ENCODE data around the gene RPS6KA1. TPM values are rescaled to one million over a fixed set of nuclear protein-coding genes. Genes with fewer than 3 reads are reported as not detected.
A peak's percentile ranks its signal among the peaks of the same experiment; 100 is the strongest.

The RPS6KA1 gene
- polyA plus RNA-seq, 1 donor from 2014 or later = 152 TPM

DNA sequence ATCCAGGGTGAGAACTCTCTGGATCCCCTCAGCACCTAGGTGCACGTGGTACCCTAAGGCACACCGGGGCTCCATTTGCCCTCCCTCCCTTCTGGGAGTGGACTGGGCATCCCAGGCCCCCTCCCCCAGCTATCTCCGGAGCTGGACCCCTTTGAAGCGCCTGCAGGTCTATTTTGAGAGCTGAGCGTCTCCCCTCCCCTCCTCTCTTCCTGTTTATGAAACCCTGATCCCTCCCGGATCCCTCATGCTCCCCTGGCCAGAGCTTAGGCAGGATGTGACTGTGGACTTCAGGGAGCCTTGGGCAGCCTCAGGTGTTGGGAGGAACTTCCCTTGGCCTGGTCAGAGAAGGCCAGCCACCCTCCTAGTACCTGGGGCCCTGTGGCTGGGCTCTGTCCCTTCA, 10.2 kb downstream of the RPS6KA1 start:
- Mint-ChIP-seq H3K27me3 (no peaks in the 10 kb centered on the region), H3K36me3 (no peaks in the 10 kb centered on the region), H3K4me3 (peak overlapping the region in 3 of 4 donors; percentile 19 to 59 (median 55)), H3K27ac (peak overlapping the region; percentile 44 to 95 (median 86)), H3K4me1 (peaks cover 56 to 65% (median 62%) of the 10 kb centered on the region in 3 donors), H3K9me3 (peaks cover 0 to 1% (median 0%) of the 10 kb centered on the region in 3 donors)

DNA sequence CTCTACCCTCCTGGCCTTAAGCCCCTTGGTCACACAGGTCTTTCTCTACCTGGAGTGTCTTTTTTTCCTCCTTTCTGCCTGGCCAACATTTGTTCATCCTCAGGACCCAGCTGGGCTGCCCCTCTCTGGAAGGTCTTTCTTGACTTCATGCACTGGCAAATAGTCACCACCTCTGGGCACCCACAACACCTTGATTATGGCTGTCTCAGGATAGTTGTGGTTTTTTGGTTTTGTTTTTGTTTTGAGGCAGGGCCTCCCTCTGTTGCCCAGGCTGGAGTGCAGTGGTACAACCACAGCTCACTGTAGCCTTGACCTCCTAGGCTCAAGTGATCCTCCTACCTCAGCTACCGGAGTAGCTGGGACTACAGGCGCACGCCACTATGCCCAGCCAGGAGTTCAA, 10.8 kb downstream of the RPS6KA1 start:
- H3K36me3 Mint-ChIP-seq = no peaks in the 10 kb centered on the region
- peak overlapping the region; percentile 44 to 95 (median 86) for H3K27ac Mint-ChIP-seq
- H3K4me1 Mint-ChIP-seq = peaks cover 55 to 63% (median 63%) of the 10 kb centered on the region in 3 donors
- H3K4me3 Mint-ChIP-seq = peak overlapping the region in 3 of 4 donors; percentile 19 to 88 (median 59)
- H3K9me3 Mint-ChIP-seq = peaks cover 0 to 1% (median 0%) of the 10 kb centered on the region in 3 donors
- H3K27me3 Mint-ChIP-seq = no peaks in the 10 kb centered on the region

DNA sequence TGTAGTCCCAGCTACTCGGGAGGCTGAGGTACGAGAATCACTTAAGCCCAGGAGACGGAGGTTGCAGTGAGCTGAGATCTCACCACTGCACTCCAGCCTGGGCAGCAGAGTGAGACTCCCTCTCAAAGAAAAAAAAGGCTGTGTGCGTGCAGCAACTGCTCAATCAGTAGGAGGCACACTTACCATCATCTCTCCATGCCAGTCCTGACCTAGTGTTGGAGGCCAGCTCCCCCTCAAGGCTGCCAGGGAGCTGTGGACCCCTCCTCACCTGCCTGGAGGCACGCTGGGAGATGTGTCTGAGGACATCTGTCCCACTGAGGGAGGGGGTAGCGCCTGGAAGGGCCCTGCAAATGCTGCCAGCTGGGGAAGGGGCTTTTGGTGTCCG, 11.9 kb downstream of the RPS6KA1 start:
- Mint-ChIP-seq H3K4me3 (peak overlapping the region; percentile 83 to 94 (median 88)), H3K27ac (peak overlapping the region; percentile 95 to 100 (median 99)), H3K36me3 (no peaks in the 10 kb centered on the region), H3K4me1 (peaks cover 55 to 68% (median 65%) of the 10 kb centered on the region in 3 donors), H3K9me3 (peaks cover 0 to 1% (median 0%) of the 10 kb centered on the region in 3 donors), H3K27me3 (no peaks in the 10 kb centered on the region)

DNA sequence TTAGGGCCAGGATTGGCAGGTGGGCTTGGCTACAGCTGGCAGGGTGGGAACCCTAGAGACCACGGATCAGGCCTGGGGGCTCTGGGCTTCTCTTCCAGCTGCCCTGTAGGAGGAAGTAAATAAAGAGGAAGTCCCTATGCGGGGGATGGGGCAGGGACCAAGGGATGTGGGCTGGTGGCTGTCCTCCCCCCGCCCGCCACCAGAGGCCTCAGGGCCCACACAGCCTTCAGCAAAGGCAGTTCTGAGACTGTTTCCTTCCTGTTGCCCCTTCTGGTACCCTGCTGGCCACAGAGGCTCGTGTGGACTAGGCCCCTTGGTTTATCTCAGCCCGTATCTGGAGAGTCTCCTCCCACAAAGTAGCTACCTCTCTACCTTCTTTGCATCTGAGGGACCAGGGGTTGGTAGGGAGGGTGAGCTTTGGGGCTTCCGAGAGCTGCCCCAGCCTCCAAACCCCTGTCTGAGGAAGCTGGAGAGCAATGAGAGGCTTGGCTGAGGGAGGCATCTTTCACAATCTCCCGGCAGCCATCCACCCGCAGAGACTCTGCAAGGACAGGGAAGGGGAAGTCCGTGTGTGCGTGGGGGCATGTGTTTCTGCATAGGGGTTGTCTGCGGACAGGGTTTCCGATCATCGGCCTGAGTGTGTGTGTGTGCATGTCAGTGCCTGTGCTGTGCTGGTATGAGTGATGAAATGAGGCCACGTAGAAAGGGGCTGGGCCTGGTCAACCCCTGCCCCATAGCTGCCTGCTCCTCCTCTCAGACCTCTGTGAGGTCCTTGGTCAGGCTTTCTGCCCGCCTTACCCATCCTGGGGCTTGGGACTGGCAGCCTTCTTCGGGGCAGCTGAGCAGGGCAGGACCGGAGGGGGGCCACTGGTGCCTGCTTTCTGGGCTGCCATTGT, 12.5 kb downstream of the RPS6KA1 start:
- H3K27me3 Mint-ChIP-seq = no peaks in the 10 kb centered on the region
- peak overlapping the region; percentile 95 to 100 (median 99) for H3K27ac Mint-ChIP-seq
- peak overlapping the region; percentile 83 to 94 (median 88) for H3K4me3 Mint-ChIP-seq
- H3K9me3 Mint-ChIP-seq = peaks cover 0 to 1% (median 0%) of the 10 kb centered on the region in 3 donors
- H3K4me1 Mint-ChIP-seq = peaks cover 55 to 72% (median 67%) of the 10 kb centered on the region in 3 donors
- no peaks in the 10 kb centered on the region for H3K36me3 Mint-ChIP-seq

DNA sequence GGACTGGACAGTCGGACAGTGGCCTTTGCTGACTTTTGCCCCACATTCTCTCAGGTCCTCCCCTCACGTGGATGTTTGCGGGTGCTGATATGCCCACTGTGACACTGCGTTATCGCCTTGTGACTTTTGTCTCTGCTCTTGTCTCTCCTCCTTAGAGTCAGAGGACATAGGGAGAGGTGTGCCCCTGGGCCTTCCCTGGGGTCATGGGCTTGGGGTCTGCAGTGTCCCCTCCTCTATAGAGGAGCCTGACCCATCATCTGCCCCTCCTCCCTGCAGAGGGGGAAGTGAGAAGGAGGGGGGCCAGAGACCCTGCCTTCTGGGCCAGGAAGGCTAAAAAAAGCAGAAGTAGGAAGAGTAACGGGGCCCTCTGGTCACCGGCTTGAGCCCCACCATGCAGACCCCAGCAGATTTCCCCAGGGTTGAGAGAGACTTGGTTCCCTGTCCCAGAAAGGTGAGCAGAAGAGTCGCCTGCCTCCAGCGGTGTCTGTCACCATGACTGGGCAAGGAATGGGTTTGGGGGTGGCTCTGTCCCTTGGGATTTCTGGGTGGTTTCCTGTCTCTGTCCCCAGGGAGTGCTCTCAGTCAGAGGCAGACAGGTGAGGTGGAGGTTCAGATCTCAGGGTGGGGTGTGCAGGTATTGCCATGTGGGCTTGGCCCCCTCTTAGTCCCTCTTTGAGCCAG, 13.3 kb downstream of the RPS6KA1 start:
- peak overlapping the region; percentile 95 to 100 (median 99) for H3K27ac Mint-ChIP-seq
- peak overlapping the region; percentile 83 to 94 (median 88) for H3K4me3 Mint-ChIP-seq
- H3K27me3 Mint-ChIP-seq = no peaks in the 10 kb centered on the region
- H3K4me1 Mint-ChIP-seq = peaks cover 62 to 80% (median 72%) of the 10 kb centered on the region in 3 donors
- H3K36me3 Mint-ChIP-seq = peaks cover 2% of the 10 kb centered on the region
- peaks cover 0 to 1% (median 0%) of the 10 kb centered on the region in 3 donors for H3K9me3 Mint-ChIP-seq

DNA sequence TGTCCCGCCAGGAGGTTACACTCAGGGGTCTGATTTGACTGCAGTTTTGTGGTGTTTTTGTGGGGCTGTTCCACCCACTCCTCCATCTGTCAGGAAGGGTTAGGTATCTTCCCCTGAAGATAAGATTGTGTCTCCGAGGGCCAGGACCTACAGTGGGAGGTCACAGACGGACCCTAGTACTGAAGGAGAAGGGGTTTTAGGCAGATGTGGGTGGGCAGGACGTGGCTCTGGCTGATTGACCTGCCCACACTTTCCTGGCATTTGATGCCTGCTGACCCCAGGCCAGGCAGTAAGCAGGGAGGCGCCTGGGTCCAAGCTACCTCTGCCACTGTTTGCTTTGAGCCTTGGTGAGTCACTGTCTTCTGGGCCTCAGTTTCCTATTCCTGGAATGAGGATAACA, 13.9 kb downstream of the RPS6KA1 start:
- Mint-ChIP-seq H3K27ac (peak overlapping the region; percentile 95 to 100 (median 99)), H3K27me3 (no peaks in the 10 kb centered on the region), H3K4me1 (peaks cover 60 to 79% (median 72%) of the 10 kb centered on the region in 3 donors), H3K9me3 (peaks cover 0 to 1% (median 0%) of the 10 kb centered on the region in 3 donors), H3K4me3 (peak overlapping the region; percentile 83 to 94 (median 88)), H3K36me3 (peaks cover 2% of the 10 kb centered on the region)

DNA sequence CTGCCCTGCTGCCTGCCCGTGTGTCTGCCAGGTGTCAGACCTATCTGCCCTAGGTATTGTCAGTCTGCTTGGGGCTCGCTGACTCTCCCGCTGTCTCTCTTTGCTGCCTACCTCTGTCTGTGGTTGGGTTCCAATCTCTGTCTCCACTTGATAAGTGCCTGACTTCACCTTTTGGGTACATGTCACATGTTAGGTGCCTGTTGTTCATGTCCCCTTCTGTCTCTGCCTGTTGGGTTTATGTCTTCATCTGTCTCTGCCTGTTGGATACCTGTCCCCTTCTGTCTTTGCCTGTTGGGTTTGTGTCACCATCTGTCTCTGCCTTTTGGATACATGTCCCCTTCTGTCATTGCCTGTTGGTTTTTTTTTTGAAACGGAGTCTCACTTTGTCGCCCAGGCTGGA, 14.6 kb downstream of the RPS6KA1 start:
- Mint-ChIP-seq H3K4me1 (peaks cover 55 to 75% (median 65%) of the 10 kb centered on the region in 3 donors), H3K9me3 (peaks cover 0 to 1% (median 0%) of the 10 kb centered on the region in 3 donors), H3K27me3 (no peaks in the 10 kb centered on the region), H3K36me3 (peaks cover 2% of the 10 kb centered on the region), H3K4me3 (peak overlapping the region; percentile 47 to 94 (median 88)), H3K27ac (peak overlapping the region; percentile 74 to 100 (median 95))

DNA sequence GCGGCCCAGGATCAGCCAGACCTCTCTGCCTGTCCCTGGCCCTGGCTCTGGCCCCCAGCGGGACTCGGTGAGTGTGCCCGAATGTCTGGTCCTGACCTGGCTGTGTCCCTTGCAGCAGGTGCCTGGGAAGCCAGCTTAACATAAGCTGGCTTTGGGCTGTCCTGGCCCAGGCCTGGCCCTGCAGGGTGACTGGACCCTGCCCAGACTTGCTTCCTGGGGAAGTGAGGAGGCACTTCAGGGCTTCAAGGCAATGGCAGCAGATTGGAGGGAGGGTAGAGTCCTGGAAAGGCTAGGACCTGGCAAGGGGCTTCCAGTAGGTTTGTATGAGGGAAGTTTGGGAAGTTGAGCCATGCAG, 16.4 kb downstream of the RPS6KA1 start:
- Mint-ChIP-seq H3K9me3 (peaks cover 0 to 1% (median 0%) of the 10 kb centered on the region in 3 donors), H3K36me3 (peaks cover 2% of the 10 kb centered on the region), H3K4me1 (peaks cover 43 to 62% (median 55%) of the 10 kb centered on the region in 3 donors)

DNA sequence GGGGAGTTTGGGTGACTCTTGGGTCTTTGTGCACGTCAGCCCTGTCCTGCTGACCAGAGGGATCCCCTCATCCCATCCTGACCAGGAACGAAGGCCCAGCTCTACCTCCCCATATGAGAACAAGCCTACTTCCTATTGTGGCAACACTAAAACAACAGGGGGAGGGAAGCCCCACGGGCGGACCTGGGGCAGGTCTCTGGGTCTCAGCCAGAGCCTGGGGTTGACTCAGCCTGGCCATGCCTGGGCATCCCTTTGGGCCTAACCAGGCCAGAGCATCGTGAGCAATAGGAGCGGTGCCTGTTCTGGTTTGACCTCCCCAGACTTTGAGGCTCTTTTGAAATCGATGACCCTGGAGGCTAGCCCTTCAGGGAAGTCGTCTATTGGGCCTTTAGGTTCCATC, 16.8 kb downstream of the RPS6KA1 start:
- peak overlapping the region; percentile 9 to 95 (median 88) for H3K27ac Mint-ChIP-seq
- H3K9me3 Mint-ChIP-seq = peaks cover 0 to 1% (median 0%) of the 10 kb centered on the region in 3 donors
- H3K4me3 Mint-ChIP-seq = peak overlapping the region; percentile 84 to 94 (median 90)
- H3K36me3 Mint-ChIP-seq = peaks cover 2% of the 10 kb centered on the region
- H3K4me1 Mint-ChIP-seq = peaks cover 43 to 62% (median 53%) of the 10 kb centered on the region in 3 donors
- no peaks in the 10 kb centered on the region for H3K27me3 Mint-ChIP-seq

More for the DNA sequence above, 16.4 kb downstream of the RPS6KA1 start:
- H3K4me3 Mint-ChIP-seq = peak overlapping the region; percentile 84 to 94 (median 90)
- no peaks in the 10 kb centered on the region for H3K27me3 Mint-ChIP-seq
- peak overlapping the region; percentile 9 to 95 (median 88) for H3K27ac Mint-ChIP-seq

DNA sequence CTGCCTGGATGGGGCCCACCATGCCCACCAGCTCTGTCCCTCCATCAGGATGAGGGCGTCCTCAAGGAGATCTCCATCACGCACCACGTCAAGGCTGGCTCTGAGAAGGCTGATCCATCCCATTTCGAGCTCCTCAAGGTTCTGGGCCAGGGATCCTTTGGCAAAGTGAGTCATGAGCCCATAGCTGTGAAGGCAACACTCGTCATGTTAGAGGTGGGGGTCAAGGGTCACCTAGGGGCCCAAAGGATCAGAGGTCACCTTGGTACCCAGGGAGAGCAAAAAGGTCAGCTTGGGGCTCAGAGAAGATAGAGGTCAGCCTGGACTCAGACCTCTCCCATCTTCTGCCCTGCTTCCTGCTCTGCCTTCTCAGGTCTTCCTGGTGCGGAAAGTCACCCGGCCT, 17.3 kb downstream of the RPS6KA1 start:
- Mint-ChIP-seq H3K4me1 (peaks cover 39 to 59% (median 48%) of the 10 kb centered on the region in 3 donors), H3K27ac (peak overlapping the region; percentile 9 to 95 (median 88)), H3K4me3 (peak overlapping the region; percentile 84 to 94 (median 90)), H3K27me3 (no peaks in the 10 kb centered on the region), H3K9me3 (peaks cover 0 to 1% (median 0%) of the 10 kb centered on the region in 3 donors), H3K36me3 (peaks cover 2% of the 10 kb centered on the region)

DNA sequence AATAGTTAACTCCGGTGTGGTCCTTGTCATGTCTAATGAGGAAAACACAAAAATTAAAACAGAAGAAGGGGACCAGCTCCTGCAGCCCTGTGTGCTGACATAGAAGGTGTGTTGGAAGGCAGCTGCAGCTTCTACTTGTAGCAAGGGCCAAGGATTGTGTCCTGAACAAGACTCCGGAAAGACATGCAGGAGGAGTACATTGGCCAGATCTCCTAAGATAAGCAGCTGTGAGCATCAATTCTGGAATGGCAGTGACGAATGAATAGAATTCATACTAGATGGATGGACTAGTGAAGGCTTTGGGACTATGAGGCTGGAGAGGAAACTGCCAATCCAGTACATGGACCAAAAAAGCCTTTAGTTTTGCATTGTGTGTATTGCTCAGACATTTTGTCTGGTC, 19.3 kb downstream of the RPS6KA1 start:
- Mint-ChIP-seq H3K4me3 (peak overlapping the region in 1 of 4 donors; percentile 21), H3K4me1 (peaks cover 20 to 39% (median 30%) of the 10 kb centered on the region in 3 donors), H3K36me3 (peaks cover 2% of the 10 kb centered on the region), H3K27ac (peak overlapping the region in 1 of 3 donors; percentile 51), H3K9me3 (no peaks in the 10 kb centered on the region), H3K27me3 (no peaks in the 10 kb centered on the region)

DNA sequence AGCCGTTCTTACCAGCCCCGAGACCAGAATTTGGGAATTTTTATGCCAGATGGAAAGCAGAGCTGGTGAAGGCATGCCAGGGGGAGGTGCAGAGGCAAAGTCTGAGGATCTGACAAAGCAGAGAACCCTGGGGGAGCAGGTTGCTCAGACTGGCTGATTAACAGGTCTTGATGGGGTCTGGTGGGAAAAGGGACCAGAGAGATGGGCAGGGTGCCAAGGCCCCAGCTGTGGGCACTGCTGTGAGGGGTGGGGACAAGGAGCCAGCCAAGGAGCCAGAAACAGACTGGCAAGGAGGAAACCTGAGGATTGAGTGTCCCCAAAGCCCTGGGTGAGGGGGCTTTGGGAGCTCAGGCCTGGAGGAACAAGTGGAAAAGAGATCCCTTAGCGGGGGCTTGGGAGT, 21.4 kb downstream of the RPS6KA1 start:
- Mint-ChIP-seq H3K36me3 (peaks cover 2% of the 10 kb centered on the region), H3K27ac (no peak overlapping the region), H3K4me3 (no peak overlapping the region), H3K4me1 (peaks cover 11 to 24% (median 13%) of the 10 kb centered on the region in 3 donors), H3K27me3 (no peaks in the 10 kb centered on the region), H3K9me3 (no peaks in the 10 kb centered on the region)

DNA sequence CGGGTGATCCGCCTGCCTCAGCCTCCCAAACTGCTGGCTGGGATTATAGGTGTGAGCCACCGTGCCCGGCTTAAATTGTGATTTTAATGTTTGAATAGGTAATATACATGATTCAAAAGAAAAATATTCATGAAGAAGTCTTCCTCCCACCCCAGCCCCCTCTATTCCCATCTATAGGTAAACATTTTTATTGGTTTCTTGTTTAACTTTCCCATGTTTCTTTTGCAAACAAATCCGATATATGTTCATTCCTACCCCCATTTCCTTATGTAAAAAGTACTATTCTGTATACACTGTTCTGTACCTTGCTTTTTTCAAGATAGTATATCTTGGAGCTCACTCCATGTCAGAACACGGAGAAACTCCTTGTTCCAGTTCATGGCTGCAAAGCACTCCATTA, 23.2 kb downstream of the RPS6KA1 start:
- H3K9me3 Mint-ChIP-seq = no peaks in the 10 kb centered on the region
- H3K4me1 Mint-ChIP-seq = peaks cover 5 to 10% (median 7%) of the 10 kb centered on the region in 3 donors
- H3K27me3 Mint-ChIP-seq = no peaks in the 10 kb centered on the region
- H3K4me3 Mint-ChIP-seq = no peak overlapping the region
- no peak overlapping the region for H3K27ac Mint-ChIP-seq
- H3K36me3 Mint-ChIP-seq = no peaks in the 10 kb centered on the region

DNA sequence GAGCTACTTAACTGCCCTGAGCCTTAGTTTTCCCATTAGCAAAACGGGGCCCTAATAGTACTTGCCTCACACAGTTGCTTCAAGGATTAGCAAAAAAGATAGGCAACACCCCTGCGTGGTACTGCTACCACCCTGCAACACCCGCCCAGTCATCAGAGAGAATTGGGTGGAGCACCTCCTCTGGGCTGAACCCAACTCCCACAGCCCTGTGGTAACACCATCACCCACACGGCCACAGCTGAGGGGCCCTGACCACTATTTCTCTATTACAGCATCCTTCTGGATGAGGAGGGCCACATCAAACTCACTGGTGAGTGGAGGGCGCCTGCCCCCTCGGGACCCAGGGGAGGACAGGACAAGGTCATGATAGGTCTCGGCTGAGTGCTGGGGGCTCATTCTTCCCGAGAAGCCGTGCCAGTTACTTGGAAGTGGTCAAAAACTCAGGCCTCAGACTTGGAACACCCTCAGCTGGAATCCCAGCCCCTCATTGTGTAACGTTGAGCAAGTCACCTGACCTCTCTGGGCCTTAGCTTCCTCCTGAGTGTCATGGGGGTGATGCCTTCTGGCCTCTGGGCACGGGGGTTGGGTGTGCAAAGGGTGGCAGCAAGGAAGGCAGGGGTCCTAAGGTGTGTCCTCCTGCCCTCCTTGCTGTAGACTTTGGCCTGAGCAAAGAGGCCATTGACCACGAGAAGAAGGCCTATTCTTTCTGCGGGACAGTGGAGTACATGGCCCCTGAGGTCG, 24.6 kb downstream of the RPS6KA1 start:
- Mint-ChIP-seq H3K27me3 (no peaks in the 10 kb centered on the region), H3K36me3 (no peaks in the 10 kb centered on the region), H3K9me3 (no peaks in the 10 kb centered on the region), H3K27ac (no peak overlapping the region), H3K4me3 (peak overlapping the region in 1 of 4 donors; percentile 17), H3K4me1 (peaks cover 0 to 2% (median 0%) of the 10 kb centered on the region in 3 donors)

All from IgD-negative memory B cell (primary cell).